HG03354 (cell line): ENCODE measurements around the gene BSN.
A peak's percentile ranks its signal among the peaks of the same experiment; 100 is the strongest.

ENCODE experiments used
- ATAC-seq: cut with Tn5 transposase; IDR thresholded peaks from one replicate; pipeline ENCODE4 v1.9.1; 2021; ENCODE audit warnings: mild to moderate bottlenecking; ENCODE audit not compliant: unreplicated experiment, poor library complexity, severe bottlenecking

Gene BSN

DNA sequence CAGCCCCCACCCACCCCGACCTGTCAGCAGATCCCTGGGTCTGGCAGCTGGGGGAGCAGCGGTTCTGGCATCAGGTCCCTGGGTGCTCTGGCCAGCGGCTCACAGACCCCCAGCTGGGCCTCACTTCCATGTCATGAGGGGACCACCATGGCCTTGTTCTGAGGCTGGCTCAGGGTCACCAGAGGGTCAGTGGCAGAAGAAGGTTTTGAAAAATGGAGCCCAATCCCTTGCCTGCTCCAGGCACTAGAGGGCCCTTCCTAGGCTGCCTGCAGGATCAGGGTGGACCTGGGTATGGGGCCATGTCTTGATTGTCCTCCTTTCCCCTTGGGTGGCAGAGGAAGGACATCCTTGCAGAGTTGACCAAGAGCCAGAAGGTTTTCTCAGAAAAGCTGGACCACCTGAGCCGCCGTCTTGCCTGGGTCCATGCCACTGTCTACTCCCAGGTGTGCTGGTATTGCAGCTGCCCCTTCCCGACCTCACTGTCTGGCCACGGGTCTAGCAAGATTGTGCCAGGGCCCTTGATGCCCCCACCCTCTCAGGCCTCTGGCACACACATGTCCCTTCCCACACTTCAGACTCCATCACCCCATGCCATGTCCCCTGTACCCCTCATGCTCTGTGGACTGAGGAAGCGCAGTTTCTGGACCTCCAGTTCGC lies 152.3 kb downstream of the BSN start:
- no peak for ATAC-seq

- no peak for ATAC-seq
Observed at GRCh38 chr3:49707113-49707480, 152.8 kb downstream of the BSN start.

- ATAC-seq: no peak
Observed at GRCh38 chr3:49709852-49710251, 155.6 kb downstream of the BSN start.

- ATAC-seq: no peak
Observed at GRCh38 chr3:49711489-49711888, 157.2 kb downstream of the BSN start.

GRCh38 chr3:49712166-49712565 lies 157.9 kb downstream of the BSN start:
- ATAC-seq: no peak

DNA sequence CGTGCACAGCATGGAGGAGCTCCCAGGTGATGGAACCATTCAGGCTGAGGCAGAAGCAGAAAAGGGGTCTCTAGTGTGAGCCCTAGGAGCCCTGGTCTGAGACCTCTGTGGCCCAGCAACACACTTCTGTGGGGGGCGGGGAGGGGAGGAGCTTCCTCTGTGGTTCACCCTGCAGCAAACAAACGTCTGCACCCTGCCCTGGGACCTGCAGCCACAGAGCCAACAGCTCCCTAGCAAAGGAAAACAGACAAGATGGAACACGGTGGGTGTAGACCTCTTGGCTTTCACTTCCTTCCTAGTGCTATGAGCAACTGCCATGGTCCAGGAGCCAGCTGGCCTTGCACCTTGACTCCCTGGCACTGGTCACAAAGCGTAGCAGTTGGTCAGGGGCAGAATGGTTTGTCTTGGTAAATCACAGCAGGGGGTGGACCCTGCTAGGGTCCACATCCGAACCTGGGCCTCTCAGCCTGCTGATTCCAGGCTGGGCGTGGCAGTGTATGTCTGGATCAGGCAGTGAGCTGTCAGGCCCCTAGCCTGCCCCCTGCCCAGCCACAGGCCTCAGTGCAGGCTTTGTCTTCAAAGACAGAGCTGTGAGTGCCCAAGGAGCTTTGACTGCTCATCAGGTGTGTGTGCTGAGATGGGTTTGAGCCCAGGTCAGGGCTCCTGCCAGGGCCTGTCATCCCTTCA lies 158.5 kb downstream of the BSN start:
- no peak for ATAC-seq

DNA sequence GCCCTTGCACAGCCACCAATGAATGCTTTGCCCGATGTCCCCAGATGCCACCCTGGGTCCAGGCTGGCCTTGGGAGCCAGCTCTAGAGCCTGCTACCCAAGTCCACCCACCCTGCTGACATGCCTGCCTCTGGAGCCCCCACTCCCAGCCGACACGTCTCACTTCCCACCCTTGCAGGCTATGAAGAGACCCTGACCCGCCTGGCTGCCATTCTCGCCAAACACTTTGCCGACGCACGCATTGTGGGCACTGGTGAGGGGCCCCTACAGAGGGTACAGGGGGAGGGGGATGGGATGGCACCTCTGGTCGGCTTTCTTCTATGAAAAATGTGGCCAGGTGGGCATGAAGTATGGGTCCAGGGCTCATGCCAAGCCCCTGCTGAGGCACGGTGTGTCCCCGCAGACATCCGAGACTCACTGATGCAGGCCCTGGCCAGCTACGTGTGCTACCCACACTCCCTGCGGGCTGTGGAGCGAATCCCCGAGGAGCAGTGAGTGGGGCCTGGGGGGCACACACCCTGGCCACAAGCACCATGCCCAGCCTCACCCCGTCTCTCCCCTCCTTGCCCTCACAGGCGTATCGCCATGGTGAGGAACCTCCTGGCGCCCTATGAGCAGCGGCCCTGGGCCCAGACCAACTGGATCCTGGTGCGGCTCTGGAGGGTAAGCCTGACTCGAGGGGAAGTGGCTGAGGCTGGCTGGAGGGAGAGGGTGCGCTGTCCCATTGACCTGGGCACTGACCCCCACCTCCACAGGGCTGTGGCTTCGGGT lies 159.2 kb downstream of the BSN start:
- no peak for ATAC-seq

GRCh38 chr3:49714728-49715550 lies 160.7 kb downstream of the BSN start:
- ATAC-seq: no peak

DNA sequence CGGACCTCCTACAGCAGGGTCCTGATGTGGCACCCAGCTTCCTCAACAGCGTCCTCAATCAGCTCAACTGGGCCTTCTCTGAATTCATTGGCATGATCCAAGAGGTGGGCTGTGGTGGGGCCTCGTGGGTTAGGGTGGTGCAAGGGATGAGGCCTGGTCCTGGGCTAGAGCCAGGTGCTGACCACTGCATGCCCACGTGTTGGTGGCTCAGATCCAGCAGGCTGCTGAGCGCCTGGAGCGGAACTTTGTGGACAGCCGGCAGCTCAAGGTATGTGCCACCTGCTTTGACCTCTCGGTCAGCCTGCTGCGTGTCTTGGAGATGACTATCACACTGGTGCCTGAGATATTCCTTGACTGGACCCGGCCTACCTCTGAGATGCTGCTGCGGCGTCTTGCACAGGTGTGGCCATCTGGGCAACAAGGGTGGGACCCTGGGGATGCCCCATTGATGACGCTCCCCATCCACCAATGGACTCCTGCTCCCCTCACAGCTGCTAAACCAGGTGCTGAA lies 161.4 kb downstream of the BSN start:
- no peak for ATAC-seq

- ATAC-seq: no peak
Observed at GRCh38 chr3:49716169-49716568, 161.9 kb downstream of the BSN start.

DNA sequence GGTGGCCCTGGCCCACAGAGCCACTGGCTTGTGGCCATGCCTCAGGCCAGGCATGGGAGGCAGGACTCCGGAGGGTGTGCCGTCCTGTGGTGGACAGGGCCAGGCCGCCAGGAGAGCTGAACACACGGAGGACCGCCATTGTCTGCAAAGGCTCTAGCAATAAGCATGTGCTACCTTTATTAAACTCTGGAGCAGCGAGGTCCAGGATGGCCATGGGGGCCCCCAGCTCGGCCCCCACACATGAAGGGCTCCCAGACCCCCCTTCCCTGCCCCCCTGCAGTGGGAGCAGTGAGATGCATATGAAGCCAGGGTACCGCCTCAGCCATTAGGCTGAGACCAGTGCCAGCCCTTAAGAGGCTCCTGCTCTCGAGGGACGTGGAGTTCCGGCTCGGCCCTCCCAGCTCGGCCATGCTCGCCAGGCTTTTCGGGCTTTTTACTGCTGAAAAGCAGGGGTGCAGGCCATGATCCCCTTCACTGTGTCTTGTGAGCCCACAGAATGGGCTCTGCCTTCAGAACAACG lies 162.5 kb downstream of the BSN start:
- no peak for ATAC-seq

DNA sequence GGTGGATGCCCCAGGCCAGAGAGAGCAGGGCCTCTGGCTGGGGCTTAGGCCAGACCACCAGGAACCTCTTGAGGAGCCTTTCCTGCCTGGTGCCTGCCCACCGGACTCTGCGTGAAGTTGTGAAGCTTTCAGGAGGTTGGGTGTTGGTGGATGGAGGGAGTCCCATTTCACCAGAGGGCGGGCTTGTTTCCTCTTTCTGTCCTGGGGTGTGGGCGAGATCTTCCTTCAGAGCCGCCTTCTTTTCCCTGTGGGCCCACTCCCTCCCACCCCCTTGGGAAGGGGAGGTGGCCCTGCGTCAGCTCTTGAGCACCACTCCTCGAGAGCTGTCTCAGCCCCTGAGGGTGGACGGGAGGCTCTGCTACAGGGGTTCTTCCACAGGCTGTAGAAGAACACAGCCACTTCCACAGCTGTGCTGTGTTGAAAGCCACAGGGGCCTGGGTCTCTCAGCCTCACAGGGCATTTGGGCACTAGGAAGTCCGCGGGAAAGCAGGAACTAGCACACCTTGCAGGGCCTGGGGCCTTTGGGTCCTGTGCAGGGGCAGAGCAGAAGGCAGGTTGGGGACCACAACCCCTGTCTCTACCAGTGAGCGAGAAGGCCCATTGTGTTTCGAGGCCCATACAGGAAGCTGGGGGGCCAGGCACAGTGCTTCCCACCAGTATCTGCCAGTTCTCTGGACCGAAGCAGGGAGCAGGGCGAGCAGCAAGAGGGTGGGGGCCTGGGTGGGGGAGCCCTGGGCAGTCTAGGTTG lies 163.1 kb downstream of the BSN start:
- ATAC-seq: no peak

- no peak for ATAC-seq
Observed at GRCh38 chr3:49717959-49718857, 163.9 kb downstream of the BSN start.

DNA sequence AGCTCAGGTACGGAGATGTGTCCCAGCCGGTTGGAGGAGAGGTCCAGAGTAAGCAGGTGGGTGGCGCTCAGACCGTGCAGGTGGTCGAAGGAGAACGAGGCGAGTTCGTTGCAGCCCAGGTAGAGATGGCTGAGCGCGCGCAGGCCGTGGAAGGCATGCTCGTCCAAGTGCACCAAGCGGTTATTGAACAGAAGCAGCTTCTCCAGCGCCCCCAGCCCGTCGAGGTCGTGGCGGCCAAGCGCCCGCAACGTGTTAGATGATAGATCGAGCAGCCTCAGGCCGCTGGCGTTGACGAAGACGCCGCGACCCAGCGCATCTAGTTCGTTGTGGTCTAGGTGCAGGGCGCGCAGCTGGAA lies 164.6 kb downstream of the BSN start:
- no peak for ATAC-seq

- peak; percentile 64 for ATAC-seq
Observed at GRCh38 chr3:49719214-49719884, 165.1 kb downstream of the BSN start, which contains the start of gene AMIGO3. TSS of gene AMIGO3 (minus strand) at chr3:49719684. CDS start at chr3:49719465, 219 bp downstream.
